Left renal cortex interstitium (tissue), 4 donors: ENCODE measurements around the gene KDM6A. TPM values are rescaled to one million over a fixed set of nuclear protein-coding genes. Genes with fewer than 3 reads are reported as not detected.

ENCODE experiments used
- DNase-seq, 4 donors: peaks; one replicate each; pipeline ENCODE4 v3.0.0-alpha.2; 2013; ENCODE audit warnings: low read depth in 4 of 4, low spot score in 2 of 4, missing footprints in 1 of 4
- polyA plus RNA-seq, 4 donors: library from polyadenylated mRNA; unstranded; fragments of 120-200 nt; gene quantifications; one replicate each; pipeline ENCODE4 v1.2.1, GENCODE V29; 2013; ENCODE audit not compliant: insufficient read length in 4 of 4

Gene KDM6A
- polyA plus RNA-seq, 4 donors: 22.4 to 35.3 (median 29.9) TPM

GRCh38 chrX:44953734-44954502, 80.9 kb downstream of the KDM6A start:
- DNase-seq: peak in 2 of 4 donors; percentile 3 to 21

- DNase-seq: no peak
Observed at GRCh38 chrX:44954562-44954961, 81.6 kb downstream of the KDM6A start.

- DNase-seq: no peak
Observed at GRCh38 chrX:44957848-44958247, 84.9 kb downstream of the KDM6A start.

GRCh38 chrX:44958480-44958879, 85.5 kb downstream of the KDM6A start:
- DNase-seq: no peak

GRCh38 chrX:44961817-44962607, 89.0 kb downstream of the KDM6A start:
- no peak for DNase-seq

GRCh38 chrX:44962944-44963343, 90.0 kb downstream of the KDM6A start:
- no peak for DNase-seq

GRCh38 chrX:44967221-44967620, 94.2 kb downstream of the KDM6A start:
- DNase-seq: no peak

- DNase-seq: no peak
Observed at GRCh38 chrX:44970709-44971108, 97.7 kb downstream of the KDM6A start.

GRCh38 chrX:44971674-44972073, 98.7 kb downstream of the KDM6A start:
- no peak for DNase-seq

- no peak for DNase-seq
Observed at GRCh38 chrX:44972132-44972531, 99.1 kb downstream of the KDM6A start.

- DNase-seq: no peak
Observed at GRCh38 chrX:44973420-44973932, 100.5 kb downstream of the KDM6A start.

GRCh38 chrX:44974451-44974850, 101.5 kb downstream of the KDM6A start:
- DNase-seq: no peak

- DNase-seq: no peak
Observed at GRCh38 chrX:44975666-44976263, 102.8 kb downstream of the KDM6A start.

- DNase-seq: no peak
Observed at GRCh38 chrX:44978976-44979375, 106.0 kb downstream of the KDM6A start.

- DNase-seq: no peak
Observed at GRCh38 chrX:44980403-44980802, 107.4 kb downstream of the KDM6A start.

GRCh38 chrX:44980883-44981282, 107.9 kb downstream of the KDM6A start:
- DNase-seq: no peak

- no peak for DNase-seq
Observed at GRCh38 chrX:44989995-44990770, 117.2 kb downstream of the KDM6A start.

- DNase-seq: no peak
Observed at GRCh38 chrX:44992775-44993174, 119.8 kb downstream of the KDM6A start.

- DNase-seq: no peak
Observed at GRCh38 chrX:44996277-44996676, 123.3 kb downstream of the KDM6A start.

- DNase-seq: no peak
Observed at GRCh38 chrX:44997282-44997812, 124.4 kb downstream of the KDM6A start.
